ENCODE measurements around the gene MSMO1. TPM values are rescaled to one million over a fixed set of nuclear protein-coding genes. Genes with fewer than 3 reads are reported as not detected.

Gene MSMO1
- total and polyA plus RNA-seq, 10 donors, result 11.0 to 27.4 (median 17.7) TPM

DNA sequence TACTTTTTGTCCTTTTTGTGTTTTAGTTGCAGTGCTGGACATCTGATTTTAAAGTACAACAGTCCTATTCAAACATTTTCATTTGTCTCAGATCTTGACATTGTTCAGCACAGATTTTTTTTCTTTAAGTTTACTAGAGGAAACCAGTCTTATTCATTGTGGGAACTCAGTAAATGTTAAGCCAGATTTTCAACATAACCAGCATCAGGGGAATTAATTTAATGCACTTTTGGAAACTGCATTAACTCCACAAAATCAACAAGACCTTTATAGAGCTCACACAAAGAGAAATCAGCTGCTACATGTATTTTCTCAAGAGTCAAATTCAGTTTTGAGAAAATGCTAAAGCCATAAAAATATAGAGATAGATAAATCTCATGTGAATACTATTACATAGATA is 61.3 kb downstream of the MSMO1 start:
- no peak for TF ChIP-seq POLR2A (IDR thresholded peaks at IDR 0.05)
- TF ChIP-seq POLR2AphosphoS5 (IDR thresholded peaks at IDR 0.05), result no peak
- TF ChIP-seq, protein P1, sequence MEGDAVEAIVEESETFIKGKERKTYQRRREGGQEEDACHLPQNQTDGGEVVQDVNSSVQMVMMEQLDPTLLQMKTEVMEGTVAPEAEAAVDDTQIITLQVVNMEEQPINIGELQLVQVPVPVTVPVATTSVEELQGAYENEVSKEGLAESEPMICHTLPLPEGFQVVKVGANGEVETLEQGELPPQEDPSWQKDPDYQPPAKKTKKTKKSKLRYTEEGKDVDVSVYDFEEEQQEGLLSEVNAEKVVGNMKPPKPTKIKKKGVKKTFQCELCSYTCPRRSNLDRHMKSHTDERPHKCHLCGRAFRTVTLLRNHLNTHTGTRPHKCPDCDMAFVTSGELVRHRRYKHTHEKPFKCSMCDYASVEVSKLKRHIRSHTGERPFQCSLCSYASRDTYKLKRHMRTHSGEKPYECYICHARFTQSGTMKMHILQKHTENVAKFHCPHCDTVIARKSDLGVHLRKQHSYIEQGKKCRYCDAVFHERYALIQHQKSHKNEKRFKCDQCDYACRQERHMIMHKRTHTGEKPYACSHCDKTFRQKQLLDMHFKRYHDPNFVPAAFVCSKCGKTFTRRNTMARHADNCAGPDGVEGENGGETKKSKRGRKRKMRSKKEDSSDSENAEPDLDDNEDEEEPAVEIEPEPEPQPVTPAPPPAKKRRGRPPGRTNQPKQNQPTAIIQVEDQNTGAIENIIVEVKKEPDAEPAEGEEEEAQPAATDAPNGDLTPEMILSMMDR (IDR thresholded peaks at IDR 0.05 in 8 of 11, conservative IDR thresholded peaks at IDR 0.05 in 3 of 11), result no peak
- H3K9me3 ChIP-seq, result no peaks in the 10 kb centered on the region
- no peak for DNase-seq
- H3K27ac ChIP-seq, result no peak overlapping the region
- no peaks in the 10 kb centered on the region for H3K4me1 ChIP-seq
- no peak overlapping the region for H3K4me3 ChIP-seq
- intact Hi-C loops (cut with DNase I; ENCODE audit: low total_unique reads), result no loop called here
- H3K36me3 ChIP-seq, result no peaks in the 10 kb centered on the region
- H3K27me3 ChIP-seq (replicated peaks in 1 of 7), result peaks cover 0 to 5% (median 0%) of the 10 kb centered on the region in 7 donors

Small RNA genes lying within 50 kb of the gene (microRNA-seq; reads per million reads assigned to microRNA genes)
- gene MIR578, result 0 reads per million in 3 donors

Small RNA genes lying within 50 kb of the gene (small RNA-seq; reads per million reads assigned to genes)
- gene MIR578, result 0 reads per million in 4 donors

Other genes starting within 250 kb of the MSMO1 start
- gene TMEM192, start 214.8 kb upstream of the MSMO1 start, total RNA-seq, result 10 to 100 TPM; 12.3 to 19.1 (median 13.9) TPM
- gene TMEM192, start 214.8 kb upstream of the MSMO1 start, polyA plus RNA-seq, result 1 to 10 TPM; 4.3 to 6.8 (median 5.2) TPM
- 100 to 1,000 TPM in 1 of 7 donors, 10 to 100 TPM in 6; 29.7 to 102 (median 55.3) TPM for gene KLHL2, start 120.1 kb upstream of the MSMO1 start, total RNA-seq
- 10 to 100 TPM; 10.8 to 21.3 (median 14.1) TPM for gene KLHL2, start 120.1 kb upstream of the MSMO1 start, polyA plus RNA-seq
- gene CPE, start 51.3 kb downstream of the MSMO1 start, total RNA-seq, result 1 to 10 TPM; 1.5 to 9.8 (median 7.2) TPM
- gene CPE, start 51.3 kb downstream of the MSMO1 start, polyA plus RNA-seq, result 1 to 10 TPM; 3.2 to 9.7 (median 5.3) TPM

Measured in spleen (tissue), 11 donors.